Mesothelial cell of epicardium (in vitro differentiated cells): ENCODE data around the gene GAL3ST2. TPM values are rescaled to one million over a fixed set of nuclear protein-coding genes. Genes with fewer than 3 reads are reported as not detected.

Source experiments
- DNase-seq, 2 experiments: peaks; one replicate each; pipeline ENCODE4 v3.0.0; 2021; ENCODE audit warnings: low spot score in 2 of 2; ENCODE audit not compliant: unreplicated experiment in 2 of 2
- H3K27ac Mint-ChIP-seq: 2 replicates; pipeline ENCODE4 v1.8.0; 2021; ENCODE audit warnings: mixed read lengths
- H3K27me3 Mint-ChIP-seq: 2 replicates; pipeline ENCODE4 v1.8.0; 2021; ENCODE audit warnings: low read depth, mixed read lengths
- H3K36me3 Mint-ChIP-seq: 2 replicates; pipeline ENCODE4 v1.8.0; 2021; ENCODE audit warnings: mixed read lengths
- H3K4me1 Mint-ChIP-seq: 2 replicates; pipeline ENCODE4 v1.8.0; 2021; ENCODE audit warnings: mixed read lengths
- H3K4me3 Mint-ChIP-seq: 2 replicates; pipeline ENCODE4 v1.8.0; 2021; ENCODE audit warnings: mild to moderate bottlenecking, moderate library complexity, mixed read lengths
- H3K9me3 Mint-ChIP-seq: 2 replicates; pipeline ENCODE4 v1.8.0; 2021; ENCODE audit warnings: mixed read lengths
- CTCF ChIP-seq: fragments of 200-600 bp; sonication (generic); IDR thresholded peaks from one replicate; pipeline ENCODE4 v1.5.0; 2021; ENCODE audit warnings: antibody characterized with exemption; ENCODE audit not compliant: unreplicated experiment
- total RNA-seq: library from RNA; stranded (reverse); gene quantifications from 3 replicates; pipeline ENCODE4 v1.2.1, GENCODE V29; 2021

GAL3ST2 gene
- total RNA-seq, 1 donor from 2014 or later = 1.1 TPM

GRCh38 chr2:241750076-241750840, 26.4 kb upstream of the GAL3ST2 start:
- Mint-ChIP-seq H3K9me3 (peaks cover 12% of the 10 kb centered on the region), H3K27me3 (no peaks in the 10 kb centered on the region), H3K4me1 (no peaks in the 10 kb centered on the region), H3K36me3 (peaks cover 41% of the 10 kb centered on the region), H3K4me3 (no peak overlapping the region), H3K27ac (no peak overlapping the region)
- TF ChIP-seq CTCF = no peak
- no peak for DNase-seq

GRCh38 chr2:241751152-241751551, 25.5 kb upstream of the GAL3ST2 start:
- Mint-ChIP-seq H3K4me3 (no peak overlapping the region), H3K9me3 (peaks cover 4% of the 10 kb centered on the region), H3K36me3 (peaks cover 32% of the 10 kb centered on the region), H3K27me3 (no peaks in the 10 kb centered on the region), H3K27ac (no peak overlapping the region), H3K4me1 (no peaks in the 10 kb centered on the region)
- no peak for TF ChIP-seq CTCF
- no peak for DNase-seq

- Mint-ChIP-seq H3K4me1 (no peaks in the 10 kb centered on the region), H3K27ac (no peak overlapping the region), H3K4me3 (no peak overlapping the region), H3K27me3 (no peaks in the 10 kb centered on the region), H3K36me3 (peaks cover 28% of the 10 kb centered on the region), H3K9me3 (peaks cover 3% of the 10 kb centered on the region)
- DNase-seq = no peak
- no peak for TF ChIP-seq CTCF
Measured at GRCh38 chr2:241751776-241752175, 24.8 kb upstream of the GAL3ST2 start.

- Mint-ChIP-seq H3K9me3 (no peaks in the 10 kb centered on the region), H3K27me3 (no peaks in the 10 kb centered on the region), H3K4me1 (no peaks in the 10 kb centered on the region), H3K4me3 (no peak overlapping the region), H3K27ac (no peak overlapping the region), H3K36me3 (peaks cover 24% of the 10 kb centered on the region)
- DNase-seq = no peak
- TF ChIP-seq CTCF = no peak
Measured at GRCh38 chr2:241752253-241752652, 24.4 kb upstream of the GAL3ST2 start.

GRCh38 chr2:241752689-241753276, 23.8 kb upstream of the GAL3ST2 start:
- H3K4me1 Mint-ChIP-seq = no peaks in the 10 kb centered on the region
- no peak overlapping the region for H3K4me3 Mint-ChIP-seq
- H3K36me3 Mint-ChIP-seq = peaks cover 23% of the 10 kb centered on the region
- DNase-seq = no peak
- no peaks in the 10 kb centered on the region for H3K27me3 Mint-ChIP-seq
- no peak for TF ChIP-seq CTCF
- H3K9me3 Mint-ChIP-seq = no peaks in the 10 kb centered on the region
- no peak overlapping the region for H3K27ac Mint-ChIP-seq
